Liver (tissue), 9 donors: ENCODE results near the gene COL8A2. TPM values are rescaled to one million over a fixed set of nuclear protein-coding genes. Genes with fewer than 3 reads are reported as not detected.

Experiments
- DNase-seq: peaks from one replicate; pipeline ENCODE4 v3.0.0-alpha.2; 2017; ENCODE audit warnings: low spot score
- H3K27ac ChIP-seq, 2 donors: one replicate each; pipeline ENCODE4 v1.7.0; 2013; ENCODE audit warnings: inconsistent platforms in 2 of 2, low read length in 2 of 2, control low read depth in 1 of 2, low read depth in 1 of 2, mild to moderate bottlenecking in 1 of 2
- H3K27me3 ChIP-seq, 4 donors: one replicate each; pipeline versions ENCODE4 v1.6.1 to v1.7.0; 2013; ENCODE audit warnings: low read length in 3 of 4, inconsistent platforms in 1 of 4, mild to moderate bottlenecking in 1 of 4, moderate library complexity in 1 of 4; ENCODE audit not compliant: control insufficient read depth in 4 of 4, insufficient read depth in 4 of 4
- H3K36me3 ChIP-seq, 4 donors: one replicate each; pipeline versions ENCODE4 v1.6.1 to v1.7.0; 2013; ENCODE audit warnings: low read length in 3 of 4, mild to moderate bottlenecking in 3 of 4, low read depth in 1 of 4, moderate library complexity in 1 of 4; ENCODE audit not compliant: control insufficient read depth in 4 of 4, insufficient read depth in 3 of 4
- H3K4me1 ChIP-seq, 4 donors: one replicate each; pipeline versions ENCODE4 v1.6.1 to v1.7.0; 2013; ENCODE audit warnings: low read length in 3 of 4, mild to moderate bottlenecking in 3 of 4, moderate library complexity in 1 of 4; ENCODE audit not compliant: control insufficient read depth in 4 of 4, insufficient read depth in 4 of 4
- H3K4me3 ChIP-seq, 3 donors: one replicate each; pipeline versions ENCODE4 v1.6.1 to v1.7.0; 2013; ENCODE audit warnings: low read length in 3 of 3, control low read depth in 1 of 3, low read depth in 1 of 3, mild to moderate bottlenecking in 1 of 3
- H3K9ac ChIP-seq, 2 donors: one replicate each; pipeline ENCODE4 v1.7.0; 2013; ENCODE audit warnings: low read length in 2 of 2, mild to moderate bottlenecking in 2 of 2, moderate library complexity in 2 of 2, control low read depth in 1 of 2, low read depth in 1 of 2
- H3K9me3 ChIP-seq, 4 donors: one replicate each; pipeline versions ENCODE4 v1.6.1 to v1.7.0; 2013; ENCODE audit warnings: low read length in 3 of 4; ENCODE audit not compliant: control insufficient read depth in 4 of 4
- ATF3 ChIP-seq: IDR thresholded peaks from 2 replicates; pipeline ENCODE4 v1.6.1; 2016; ENCODE audit warnings: antibody characterized with exemption
- CTCF ChIP-seq: fragments of 150-350 bp; IDR thresholded peaks from 2 replicates; pipeline ENCODE4 v1.5.1; 2017; ENCODE audit warnings: improper control_type of control experiment, low read depth, low read length; ENCODE audit not compliant: missing input control
- EGR1 ChIP-seq, 2 donors: IDR thresholded peaks; 2 replicates each; pipeline ENCODE4 v1.6.1; 2016 to 2018; ENCODE audit warnings: antibody characterized with exemption in 2 of 2, low read depth in 2 of 2
- FOXA1 ChIP-seq: IDR thresholded peaks from 2 replicates; pipeline ENCODE4 v1.6.1; 2016; ENCODE audit warnings: antibody characterized with exemption
- FOXA2 ChIP-seq: IDR thresholded peaks from 2 replicates; pipeline ENCODE4 v1.6.1; 2016; ENCODE audit warnings: antibody characterized with exemption
- GABPA ChIP-seq, 2 donors: IDR thresholded peaks in 1 of 2; conservative IDR thresholded peaks in 1 of 2; 2 replicates each; pipeline ENCODE4 v1.6.1; 2016; ENCODE audit warnings: antibody characterized with exemption in 2 of 2, mild to moderate bottlenecking in 1 of 2, moderate library complexity in 1 of 2
- HNF4A ChIP-seq, 2 donors: conservative IDR thresholded peaks; 2 replicates each; pipeline ENCODE4 v1.6.1; 2016; ENCODE audit warnings: antibody characterized with exemption in 2 of 2, mild to moderate bottlenecking in 2 of 2
- HNF4G ChIP-seq: IDR thresholded peaks from 2 replicates; pipeline ENCODE4 v1.6.1; 2016; ENCODE audit warnings: antibody characterized with exemption
- JUND ChIP-seq, 2 donors: IDR thresholded peaks; 2 replicates each; pipeline ENCODE4 v1.6.1; 2016; ENCODE audit warnings: antibody characterized with exemption in 2 of 2
- MAX ChIP-seq: IDR thresholded peaks from 2 replicates; pipeline ENCODE4 v1.6.1; 2016; ENCODE audit warnings: antibody characterized with exemption
- NR2F2 ChIP-seq: IDR thresholded peaks from 2 replicates; pipeline ENCODE4 v1.6.1; 2016; ENCODE audit warnings: antibody characterized with exemption
- RAD21 ChIP-seq, 2 donors: IDR thresholded peaks; 2 replicates each; pipeline ENCODE4 v1.6.1; 2016; ENCODE audit warnings: antibody characterized with exemption in 2 of 2, mild to moderate bottlenecking in 2 of 2
- REST ChIP-seq: IDR thresholded peaks from 2 replicates; pipeline ENCODE4 v1.6.1; 2016; ENCODE audit warnings: antibody characterized with exemption, mild to moderate bottlenecking
- RXRA ChIP-seq, 2 donors: IDR thresholded peaks; 2 replicates each; pipeline ENCODE4 v1.6.1; 2017 to 2018; ENCODE audit warnings: antibody characterized with exemption in 2 of 2, mild to moderate bottlenecking in 1 of 2
- TAF1 ChIP-seq: conservative IDR thresholded peaks from 2 replicates; pipeline ENCODE4 v1.6.1; 2016; ENCODE audit warnings: antibody characterized with exemption, mild to moderate bottlenecking
- YY1 ChIP-seq: IDR thresholded peaks from 2 replicates; pipeline ENCODE4 v1.6.1; 2016; ENCODE audit warnings: antibody characterized with exemption, mild to moderate bottlenecking
- ZBTB33 ChIP-seq: IDR thresholded peaks from 2 replicates; pipeline ENCODE4 v1.6.1; 2016; ENCODE audit warnings: antibody characterized with exemption
- WGBS: extraction: QIAGEN DNeasy Blood & Tissue Kit; methylation state at CpG from one replicate; pipeline ENCODE4 v1.1.7; 2013; 5-methylcytosine and 5-hydroxymethylcytosine counted together
- polyA plus RNA-seq, 2 donors: library from polyadenylated mRNA; stranded (reverse) in 1 of 2; unstranded in 1 of 2; fragments of 200-250 nt in 1 of 2; fragments of >200 nt in 1 of 2; fragmentation: Nextera tagmentation in 1 of 2; extraction: Ambion mirVana in 1 of 2; gene quantifications; one replicate each; pipeline versions ENCODE4 v1.2.1 to v1.2.3, GENCODE V29; 2013 to 2015
- total RNA-seq, 2 donors: library from RNA; depleted of rRNA; stranded (reverse); fragments of >200 nt; gene quantifications; one replicate each; pipeline ENCODE4 v1.2.3, GENCODE V29; 2014
- donor health status: healthy.
- donor health status: healthy.
- donor health status: healthy.
- donor health status: healthy.
- donor health status: healthy.

Gene COL8A2
- total and polyA plus RNA-seq, 4 donors: 0.04 to 0.47 (median 0.35) TPM

GRCh38 chr1:36134031-36134430 is 9.0 kb upstream of the COL8A2 start:
- H3K4me1 ChIP-seq: no peaks in the 10 kb centered on the region
- no peak for TF ChIP-seq ATF3
- no peak for TF ChIP-seq HNF4A (conservative IDR thresholded peaks at IDR 0.05)
- TF ChIP-seq ZBTB33: no peak
- TF ChIP-seq FOXA2: no peak
- TF ChIP-seq TAF1: no peak
- no peak for TF ChIP-seq GABPA (IDR thresholded peaks at IDR 0.05 in 1 of 2, conservative IDR thresholded peaks at IDR 0.05 in 1 of 2)
- TF ChIP-seq REST: no peak
- TF ChIP-seq YY1: no peak
- no peak for TF ChIP-seq RAD21 (IDR thresholded peaks at IDR 0.05)
- TF ChIP-seq EGR1 (IDR thresholded peaks at IDR 0.05; ENCODE audit: low read depth in 2 of 2): no peak
- TF ChIP-seq NR2F2: no peak
- no peak for TF ChIP-seq JUND (IDR thresholded peaks at IDR 0.05)
- no peak for TF ChIP-seq CTCF
- TF ChIP-seq RXRA (IDR thresholded peaks at IDR 0.05): no peak
- TF ChIP-seq FOXA1: no peak
- no peak for TF ChIP-seq MAX
- no peak for TF ChIP-seq HNF4G
- no peaks in the 10 kb centered on the region for H3K27me3 ChIP-seq
- 75% methylated on average over 6 of the region's 6 CpGs for WGBS
- H3K9me3 ChIP-seq: no peaks in the 10 kb centered on the region
- DNase-seq: no peak
- peaks cover 4 to 24% (median 18%) of the 10 kb centered on the region in 4 donors for H3K36me3 ChIP-seq
- H3K4me3 ChIP-seq: no peak overlapping the region
- no peak overlapping the region for H3K9ac ChIP-seq
- H3K27ac ChIP-seq: no peak overlapping the region

GRCh38 chr1:36133484-36133883 is 8.5 kb upstream of the COL8A2 start:
- no peaks in the 10 kb centered on the region for H3K4me1 ChIP-seq
- no peak overlapping the region for H3K9ac ChIP-seq
- WGBS: 83% methylated on average over 3 of the region's 3 CpGs
- TF ChIP-seq FOXA1: no peak
- no peak for TF ChIP-seq NR2F2
- TF ChIP-seq REST: no peak
- no peak for TF ChIP-seq TAF1
- TF ChIP-seq HNF4G: no peak
- no peak for TF ChIP-seq FOXA2
- TF ChIP-seq RAD21 (IDR thresholded peaks at IDR 0.05): no peak
- TF ChIP-seq RXRA (IDR thresholded peaks at IDR 0.05): no peak
- no peak for TF ChIP-seq MAX
- TF ChIP-seq EGR1 (IDR thresholded peaks at IDR 0.05; ENCODE audit: low read depth in 2 of 2): no peak
- TF ChIP-seq CTCF: no peak

More at GRCh38 chr1:36133484-36133883, 8.5 kb upstream of the COL8A2 start:
- no peaks in the 10 kb centered on the region for H3K9me3 ChIP-seq
- no peak for DNase-seq
- no peak overlapping the region for H3K4me3 ChIP-seq
- H3K36me3 ChIP-seq: peaks cover 4 to 23% (median 17%) of the 10 kb centered on the region in 4 donors
- no peak overlapping the region for H3K27ac ChIP-seq
- no peaks in the 10 kb centered on the region for H3K27me3 ChIP-seq
